Measurements from ENCODE around the gene TNFRSF1A.

- TF ChIP-seq EZH2 (IDR thresholded peaks at IDR 0.05; ENCODE audit: borderline replicate concordance, low read depth, low read length, severe bottlenecking) = no peak
- TF ChIP-seq CTCF (IDR thresholded peaks at IDR 0.05; ENCODE audit: borderline replicate concordance, extremely low read depth, low read length, poor library complexity, severe bottlenecking) = no peak
Measured at GRCh38 chr12:6383572-6384498, 42.0 kb upstream of the TNFRSF1A start, which contains the start of gene LTBR.
